ENCODE results near the gene VDAC1.

Gene VDAC1

GRCh38 chr5:134043793-134044792 lies 39.3 kb upstream of the VDAC1 start:
- H3K9ac ChIP-seq (ENCODE audit: low read length): no peak overlapping the region
- H4K8ac ChIP-seq (ENCODE audit: low read length): no peak overlapping the region
- DNase-seq: no peak
- WGBS: 93% methylated on average over 13 of the region's 18 CpGs
- no peak overlapping the region for H3K23ac ChIP-seq (ENCODE audit: low read length in 2 of 2)
- H3K14ac ChIP-seq (ENCODE audit: low read length in 2 of 2): no peak overlapping the region
- no peak overlapping the region for H3K4me2 ChIP-seq (ENCODE audit: low read length, poor library complexity, severe bottlenecking)
- H3K36me3 ChIP-seq (ENCODE audit: control insufficient read depth in 1 of 2, insufficient read depth in 2 of 2, low read depth in 1 of 2, low read length in 2 of 2): no peaks in the 10 kb centered on the region
- H2BK12ac ChIP-seq (ENCODE audit: low read length in 2 of 2): no peak overlapping the region
- no peak overlapping the region for H2AK5ac ChIP-seq (ENCODE audit: low read length, severe bottlenecking)
- H3K4me1 ChIP-seq (ENCODE audit: control insufficient read depth, insufficient read depth, low read depth, low read length): no peaks in the 10 kb centered on the region
- H4K91ac ChIP-seq (ENCODE audit: low read length): no peak overlapping the region
- H3K27ac ChIP-seq (ENCODE audit: low read length, poor library complexity, severe bottlenecking): no peak overlapping the region
- H2BK120ac ChIP-seq (ENCODE audit: low read depth, low read length): no peak overlapping the region
- no peaks in the 10 kb centered on the region for H3K9me3 ChIP-seq (ENCODE audit: control insufficient read depth, low read length)
- H3K18ac ChIP-seq (ENCODE audit: low read depth in 1 of 2, low read length in 2 of 2): no peak overlapping the region
- no peak overlapping the region for H2BK5ac ChIP-seq (ENCODE audit: low read depth, low read length, poor library complexity, severe bottlenecking)
- no peak overlapping the region for H3K4ac ChIP-seq (ENCODE audit: low read depth in 1 of 2, low read length in 2 of 2)
- H3K4me3 ChIP-seq (ENCODE audit: insufficient read depth in 1 of 2, low read depth in 1 of 2, low read length in 2 of 2): no peak overlapping the region
- no peak overlapping the region for H2AFZ ChIP-seq (ENCODE audit: low read depth, low read length)
- H3K79me1 ChIP-seq (replicated peaks; ENCODE audit: low read length, poor library complexity, severe bottlenecking): no peaks in the 10 kb centered on the region
- peaks cover 4 to 6% of the 10 kb centered on the region in 2 experiments for H3K27me3 ChIP-seq (ENCODE audit: control insufficient read depth in 1 of 2, insufficient read depth in 1 of 2, low read length in 2 of 2)
- H2BK15ac ChIP-seq (ENCODE audit: low read depth, poor library complexity, severe bottlenecking): no peak overlapping the region

GRCh38 chr5:134041570-134042411 lies 37.0 kb upstream of the VDAC1 start:
- no peak overlapping the region for H2AK5ac ChIP-seq (ENCODE audit: low read length, severe bottlenecking)
- no peak overlapping the region for H3K4ac ChIP-seq (ENCODE audit: low read depth in 1 of 2, low read length in 2 of 2)
- no peak overlapping the region for H2BK120ac ChIP-seq (ENCODE audit: low read depth, low read length)
- H4K91ac ChIP-seq (ENCODE audit: low read length): no peak overlapping the region
- H2BK12ac ChIP-seq (ENCODE audit: low read length in 2 of 2): no peak overlapping the region
- no peaks in the 10 kb centered on the region for H3K4me1 ChIP-seq (ENCODE audit: control insufficient read depth, insufficient read depth, low read depth, low read length)
- peak overlapping the region in 1 of 2 experiments; percentile 36 for H3K14ac ChIP-seq (ENCODE audit: low read length in 2 of 2)
- DNase-seq: no peak
- H4K8ac ChIP-seq (ENCODE audit: low read length): no peak overlapping the region
- no peak overlapping the region for H2BK15ac ChIP-seq (ENCODE audit: low read depth, poor library complexity, severe bottlenecking)
- no peak overlapping the region for H3K9ac ChIP-seq (ENCODE audit: low read length)
- H3K4me2 ChIP-seq (ENCODE audit: low read length, poor library complexity, severe bottlenecking): no peak overlapping the region
- H3K27me3 ChIP-seq (ENCODE audit: control insufficient read depth in 1 of 2, insufficient read depth in 1 of 2, low read length in 2 of 2): peaks cover 4 to 6% of the 10 kb centered on the region in 2 experiments
- H3K18ac ChIP-seq (ENCODE audit: low read depth in 1 of 2, low read length in 2 of 2): no peak overlapping the region
- no peaks in the 10 kb centered on the region for H3K79me1 ChIP-seq (replicated peaks; ENCODE audit: low read length, poor library complexity, severe bottlenecking)
- H3K23ac ChIP-seq (ENCODE audit: low read length in 2 of 2): no peak overlapping the region
- H3K9me3 ChIP-seq (ENCODE audit: control insufficient read depth, low read length): no peaks in the 10 kb centered on the region
- no peak overlapping the region for H2AFZ ChIP-seq (ENCODE audit: low read depth, low read length)
- H3K27ac ChIP-seq (ENCODE audit: low read length, poor library complexity, severe bottlenecking): no peak overlapping the region
- H3K4me3 ChIP-seq (ENCODE audit: insufficient read depth in 1 of 2, low read depth in 1 of 2, low read length in 2 of 2): no peak overlapping the region
- WGBS: 78% methylated on average over 10 of the region's 11 CpGs
- no peak overlapping the region for H2BK5ac ChIP-seq (ENCODE audit: low read depth, low read length, poor library complexity, severe bottlenecking)
- no peaks in the 10 kb centered on the region for H3K36me3 ChIP-seq (ENCODE audit: control insufficient read depth in 1 of 2, insufficient read depth in 2 of 2, low read depth in 1 of 2, low read length in 2 of 2)

- no peak overlapping the region for H4K91ac ChIP-seq (ENCODE audit: low read length)
- H3K4ac ChIP-seq (ENCODE audit: low read depth in 1 of 2, low read length in 2 of 2): no peak overlapping the region
- no peak overlapping the region for H3K14ac ChIP-seq (ENCODE audit: low read length in 2 of 2)
- H2AFZ ChIP-seq (ENCODE audit: low read depth, low read length): no peak overlapping the region
- H3K36me3 ChIP-seq (ENCODE audit: control insufficient read depth in 1 of 2, insufficient read depth in 2 of 2, low read depth in 1 of 2, low read length in 2 of 2): no peaks in the 10 kb centered on the region
- H3K4me3 ChIP-seq (ENCODE audit: insufficient read depth in 1 of 2, low read depth in 1 of 2, low read length in 2 of 2): no peak overlapping the region
- H3K9ac ChIP-seq (ENCODE audit: low read length): no peak overlapping the region
- no peaks in the 10 kb centered on the region for H3K79me1 ChIP-seq (replicated peaks; ENCODE audit: low read length, poor library complexity, severe bottlenecking)
- no peak overlapping the region for H3K18ac ChIP-seq (ENCODE audit: low read depth in 1 of 2, low read length in 2 of 2)
- H2AK5ac ChIP-seq (ENCODE audit: low read length, severe bottlenecking): no peak overlapping the region
- no peak overlapping the region for H2BK5ac ChIP-seq (ENCODE audit: low read depth, low read length, poor library complexity, severe bottlenecking)
- H3K27ac ChIP-seq (ENCODE audit: low read length, poor library complexity, severe bottlenecking): no peak overlapping the region
- H2BK120ac ChIP-seq (ENCODE audit: low read depth, low read length): no peak overlapping the region
- H2BK15ac ChIP-seq (ENCODE audit: low read depth, poor library complexity, severe bottlenecking): no peak overlapping the region
- H3K4me1 ChIP-seq (ENCODE audit: control insufficient read depth, insufficient read depth, low read depth, low read length): no peaks in the 10 kb centered on the region
- no CpG with 5 or more reads among the region's 3 CpGs for WGBS
- no peak for DNase-seq
- no peak overlapping the region for H4K8ac ChIP-seq (ENCODE audit: low read length)
- no peak overlapping the region for H3K4me2 ChIP-seq (ENCODE audit: low read length, poor library complexity, severe bottlenecking)
- H3K27me3 ChIP-seq (ENCODE audit: control insufficient read depth in 1 of 2, insufficient read depth in 1 of 2, low read length in 2 of 2): no peaks in the 10 kb centered on the region
- H2BK12ac ChIP-seq (ENCODE audit: low read length in 2 of 2): no peak overlapping the region
- no peaks in the 10 kb centered on the region for H3K9me3 ChIP-seq (ENCODE audit: control insufficient read depth, low read length)
- H3K23ac ChIP-seq (ENCODE audit: low read length in 2 of 2): no peak overlapping the region
Observed at GRCh38 chr5:134038138-134038537, 33.4 kb upstream of the VDAC1 start.

- H3K23ac ChIP-seq (ENCODE audit: low read length in 2 of 2): no peak overlapping the region
- H3K27me3 ChIP-seq (ENCODE audit: control insufficient read depth in 1 of 2, insufficient read depth in 1 of 2, low read length in 2 of 2): no peaks in the 10 kb centered on the region
- no peak overlapping the region for H3K4me3 ChIP-seq (ENCODE audit: insufficient read depth in 1 of 2, low read depth in 1 of 2, low read length in 2 of 2)
- H4K8ac ChIP-seq (ENCODE audit: low read length): no peak overlapping the region
- no peak overlapping the region for H3K14ac ChIP-seq (ENCODE audit: low read length in 2 of 2)
- no peaks in the 10 kb centered on the region for H3K4me1 ChIP-seq (ENCODE audit: control insufficient read depth, insufficient read depth, low read depth, low read length)
- no peak overlapping the region for H2BK15ac ChIP-seq (ENCODE audit: low read depth, poor library complexity, severe bottlenecking)
- no peak overlapping the region for H2BK120ac ChIP-seq (ENCODE audit: low read depth, low read length)
- H3K9me3 ChIP-seq (ENCODE audit: control insufficient read depth, low read length): no peaks in the 10 kb centered on the region
- no peak for DNase-seq
- H2AK5ac ChIP-seq (ENCODE audit: low read length, severe bottlenecking): no peak overlapping the region
- no peak overlapping the region for H2AFZ ChIP-seq (ENCODE audit: low read depth, low read length)
- no peak overlapping the region for H4K91ac ChIP-seq (ENCODE audit: low read length)
- WGBS: 67% methylated on average over 2 of the region's 2 CpGs
- H3K79me1 ChIP-seq (replicated peaks; ENCODE audit: low read length, poor library complexity, severe bottlenecking): no peaks in the 10 kb centered on the region
- no peaks in the 10 kb centered on the region for H3K36me3 ChIP-seq (ENCODE audit: control insufficient read depth in 1 of 2, insufficient read depth in 2 of 2, low read depth in 1 of 2, low read length in 2 of 2)
- no peak overlapping the region for H3K27ac ChIP-seq (ENCODE audit: low read length, poor library complexity, severe bottlenecking)
- no peak overlapping the region for H3K9ac ChIP-seq (ENCODE audit: low read length)
- no peak overlapping the region for H3K4ac ChIP-seq (ENCODE audit: low read depth in 1 of 2, low read length in 2 of 2)
- H3K18ac ChIP-seq (ENCODE audit: low read depth in 1 of 2, low read length in 2 of 2): no peak overlapping the region
- H2BK5ac ChIP-seq (ENCODE audit: low read depth, low read length, poor library complexity, severe bottlenecking): no peak overlapping the region
- no peak overlapping the region for H3K4me2 ChIP-seq (ENCODE audit: low read length, poor library complexity, severe bottlenecking)
- H2BK12ac ChIP-seq (ENCODE audit: low read length in 2 of 2): no peak overlapping the region
Observed at GRCh38 chr5:134037160-134037559, 32.4 kb upstream of the VDAC1 start.

Measured in mesenchymal stem cell (in vitro differentiated cells and primary cell).